Activated naive CD8-positive, alpha-beta T cell treated with anti-CD3 and anti-CD28 coated beads, Interleukin-2, amount 10 ng/mL, durations not matched to agents 7 days and 5 days (primary cell): Measurements from ENCODE around the gene SELENOM. TPM values are rescaled to one million over a fixed set of nuclear protein-coding genes. Genes with fewer than 3 reads are reported as not detected.
"Not testable (repeated sequence)": the region's sequence is repeated elsewhere in the genome, so short reads cannot be mapped to it uniquely, and the experiment has no call there.

Experiments
- ATAC-seq: fragments of 150-1000 bp; cut with Tn5 transposase; one replicate; pipeline ENCODE4 v1.10.0; 2021; ENCODE audit warnings: low read depth, moderate library complexity
- POLR2A ChIA-PET: fragments of 350-600 bp; sonication (Branson Sonifier 250); formaldehyde crosslinking; loops from one replicate; lab custom pipeline; 2021; ENCODE audit warnings: antibody characterized with exemption; lab: Charles Lee
- DNase-seq: peaks from one replicate; pipeline ENCODE4 v3.0.0; 2021
- H3K27ac Mint-ChIP-seq: one replicate; pipeline ENCODE4 v1.8.0; 2022; ENCODE audit warnings: mild to moderate bottlenecking, mixed read lengths
- H3K27me3 Mint-ChIP-seq: one replicate; pipeline ENCODE4 v1.8.0; 2022; ENCODE audit warnings: mild to moderate bottlenecking, moderate library complexity, mixed read lengths
- H3K36me3 Mint-ChIP-seq: one replicate; pipeline ENCODE4 v1.8.0; 2021; ENCODE audit warnings: mild to moderate bottlenecking, mixed read lengths
- H3K4me1 Mint-ChIP-seq: one replicate; pipeline ENCODE4 v1.8.0; 2021; ENCODE audit warnings: mixed read lengths
- H3K4me3 Mint-ChIP-seq: one replicate; pipeline ENCODE4 v1.8.0; 2022; ENCODE audit warnings: mild to moderate bottlenecking, moderate library complexity, mixed read lengths
- H3K9me3 Mint-ChIP-seq: one replicate; pipeline ENCODE4 v1.8.0; 2021; ENCODE audit warnings: mixed read lengths
- total RNA-seq, 2 experiments: library from RNA; stranded (reverse); gene quantifications; one replicate each; pipeline ENCODE4 v1.2.3, GENCODE V29; 2021

The SELENOM gene
- total RNA-seq, 2 experiments from 2014 or later: 17.3 to 24.6 TPM

DNA sequence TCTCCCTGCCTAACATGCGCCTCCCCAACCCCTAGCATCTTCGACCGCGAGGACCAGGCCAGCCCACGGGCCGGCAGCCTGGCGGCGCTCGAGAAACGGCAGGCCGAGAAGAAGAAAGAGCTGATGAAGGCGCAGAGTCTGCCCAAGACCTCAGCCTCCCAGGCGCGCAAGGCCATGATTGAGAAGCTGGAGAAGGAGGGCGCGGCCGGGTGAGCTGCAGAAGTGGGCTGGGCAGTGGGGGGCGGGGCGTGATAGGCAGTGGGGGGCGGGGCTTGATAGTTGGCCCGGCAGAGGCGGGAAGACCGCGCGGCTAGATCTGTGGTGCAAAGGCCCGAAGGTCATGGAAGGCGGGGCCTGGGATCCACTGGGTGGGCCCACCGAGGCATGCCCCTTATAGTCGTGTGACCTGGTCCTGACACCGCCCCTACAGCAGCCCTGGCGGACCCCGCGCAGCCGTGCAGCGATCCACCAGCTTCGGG is 8.7 kb downstream of the SELENOM start:
- POLR2A ChIA-PET: no interaction called here
- no peaks in the 10 kb centered on the region for H3K9me3 Mint-ChIP-seq

GRCh38 chr22:31097941-31098631 is 9.3 kb downstream of the SELENOM start:
- H3K27me3 Mint-ChIP-seq: no peaks in the 10 kb centered on the region
- peaks cover 2% of the 10 kb centered on the region for H3K4me1 Mint-ChIP-seq
- peaks cover 14% of the 10 kb centered on the region for H3K36me3 Mint-ChIP-seq
- no peak overlapping the region for H3K4me3 Mint-ChIP-seq
- no peak for DNase-seq
- POLR2A ChIA-PET: no interaction called here
- H3K27ac Mint-ChIP-seq: no peak overlapping the region
- ATAC-seq: no peak
- H3K9me3 Mint-ChIP-seq: no peaks in the 10 kb centered on the region

More for the DNA sequence above, 8.7 kb downstream of the SELENOM start:
- no peak for ATAC-seq
- no peak for DNase-seq
- Mint-ChIP-seq H3K4me1 (peaks cover 2% of the 10 kb centered on the region), H3K27me3 (no peaks in the 10 kb centered on the region), H3K4me3 (no peak overlapping the region), H3K27ac (no peak overlapping the region), H3K36me3 (peaks cover 14% of the 10 kb centered on the region)

- ATAC-seq, DNase-seq, H3K27ac Mint-ChIP-seq, H3K9me3 Mint-ChIP-seq, H3K27me3 Mint-ChIP-seq, H3K4me1 Mint-ChIP-seq, H3K4me3 Mint-ChIP-seq, POLR2A ChIA-PET: not testable (repeated sequence)
- H3K36me3 Mint-ChIP-seq: peaks cover 14% of the 10 kb centered on the region
Measured at GRCh38 chr22:31097539-31097938, 9.8 kb downstream of the SELENOM start.

DNA sequence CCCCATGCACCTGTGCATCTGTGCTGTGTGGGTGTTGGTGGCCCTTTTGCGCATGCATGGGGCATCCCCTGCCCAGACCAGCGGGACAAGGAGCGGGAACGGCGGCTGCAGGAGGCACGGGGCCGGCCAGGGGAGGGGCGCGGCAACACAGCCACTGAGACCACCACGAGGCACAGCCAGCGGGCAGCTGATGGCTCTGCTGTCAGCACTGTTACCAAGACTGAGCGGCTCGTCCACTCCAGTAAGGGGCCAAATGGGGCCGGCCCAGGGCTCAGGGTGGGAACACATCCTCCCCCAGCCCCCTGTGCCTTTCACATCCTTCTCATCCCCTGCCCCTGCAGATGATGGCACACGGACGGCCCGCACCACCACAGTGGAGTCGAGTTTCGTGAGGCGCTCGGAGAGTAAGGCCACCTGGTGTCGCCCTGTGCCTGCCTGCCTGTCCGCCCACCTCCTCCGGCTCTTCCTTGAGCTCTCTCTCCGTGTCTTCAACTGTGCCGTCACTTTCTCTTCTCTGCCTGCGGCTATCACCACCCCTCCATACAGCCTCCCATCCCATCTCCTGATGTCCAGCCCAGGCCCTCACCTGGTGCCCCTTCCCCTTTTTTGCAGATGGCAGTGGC is 10.6 kb downstream of the SELENOM start:
- Mint-ChIP-seq H3K27me3 (no peaks in the 10 kb centered on the region), H3K4me3 (no peak overlapping the region)

DNA sequence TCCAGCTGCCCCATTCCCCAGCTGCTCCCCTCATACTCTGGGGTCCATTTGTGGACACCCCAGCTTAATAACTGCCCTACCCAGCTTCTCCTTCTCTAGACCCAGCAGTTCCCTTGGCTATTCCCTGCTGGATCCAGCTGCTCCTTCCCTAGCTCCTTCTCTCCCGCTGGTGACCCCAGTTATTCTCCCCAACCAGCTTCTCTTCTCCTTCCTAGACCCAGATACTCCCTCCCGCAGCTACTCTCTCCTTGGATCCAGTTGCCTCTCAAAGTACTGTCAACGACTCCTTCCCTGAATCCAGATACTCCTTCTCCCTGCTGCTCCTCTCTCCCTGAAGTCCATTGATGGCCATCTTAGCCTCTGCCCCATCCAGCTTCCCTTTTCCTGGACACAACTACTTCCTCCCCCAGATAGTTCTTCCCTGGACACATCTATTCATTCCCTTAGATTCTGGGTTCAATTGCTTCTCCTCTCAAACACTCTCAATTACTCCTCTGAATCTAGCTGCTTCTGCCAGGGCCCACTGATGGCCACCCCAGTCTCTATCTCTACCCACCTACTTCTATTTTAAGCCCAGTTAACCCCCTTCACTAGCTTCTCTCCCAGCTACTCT is 11.6 kb downstream of the SELENOM start:
- H3K4me3 Mint-ChIP-seq: no peak overlapping the region
- ATAC-seq (no peak), DNase-seq (no peak)
- H3K9me3 Mint-ChIP-seq: no peaks in the 10 kb centered on the region
- no peaks in the 10 kb centered on the region for H3K4me1 Mint-ChIP-seq
- POLR2A ChIA-PET: interaction anchor here (0.5 to 1.1 kb wide), 2 partner anchors 11 to 104 kb away, joined by 3 to 4 read pairs; no protein-coding TSS in a partner anchor
- no peaks in the 10 kb centered on the region for H3K27me3 Mint-ChIP-seq
- H3K27ac Mint-ChIP-seq: no peak overlapping the region
- peaks cover 12% of the 10 kb centered on the region for H3K36me3 Mint-ChIP-seq

More for the DNA sequence above, 10.6 kb downstream of the SELENOM start:
- POLR2A ChIA-PET: no interaction called here
- Mint-ChIP-seq H3K27ac (no peak overlapping the region), H3K4me1 (peaks cover under 1% of the 10 kb centered on the region), H3K9me3 (no peaks in the 10 kb centered on the region), H3K36me3 (peaks cover 12% of the 10 kb centered on the region)
- ATAC-seq (no peak), DNase-seq (no peak)

GRCh38 chr22:31094741-31095140 is 12.6 kb downstream of the SELENOM start:
- no peak overlapping the region for H3K27ac Mint-ChIP-seq
- no peaks in the 10 kb centered on the region for H3K9me3 Mint-ChIP-seq
- H3K27me3 Mint-ChIP-seq: no peaks in the 10 kb centered on the region
- no peaks in the 10 kb centered on the region for H3K4me1 Mint-ChIP-seq
- no peak for DNase-seq
- H3K4me3 Mint-ChIP-seq: no peak overlapping the region
- H3K36me3 Mint-ChIP-seq: peaks cover 8% of the 10 kb centered on the region
- no peak for ATAC-seq
- POLR2A ChIA-PET: interaction anchor here (1.3 kb wide), 1 partner anchor 10 kb away, joined by 6 read pairs; no protein-coding TSS in a partner anchor

DNA sequence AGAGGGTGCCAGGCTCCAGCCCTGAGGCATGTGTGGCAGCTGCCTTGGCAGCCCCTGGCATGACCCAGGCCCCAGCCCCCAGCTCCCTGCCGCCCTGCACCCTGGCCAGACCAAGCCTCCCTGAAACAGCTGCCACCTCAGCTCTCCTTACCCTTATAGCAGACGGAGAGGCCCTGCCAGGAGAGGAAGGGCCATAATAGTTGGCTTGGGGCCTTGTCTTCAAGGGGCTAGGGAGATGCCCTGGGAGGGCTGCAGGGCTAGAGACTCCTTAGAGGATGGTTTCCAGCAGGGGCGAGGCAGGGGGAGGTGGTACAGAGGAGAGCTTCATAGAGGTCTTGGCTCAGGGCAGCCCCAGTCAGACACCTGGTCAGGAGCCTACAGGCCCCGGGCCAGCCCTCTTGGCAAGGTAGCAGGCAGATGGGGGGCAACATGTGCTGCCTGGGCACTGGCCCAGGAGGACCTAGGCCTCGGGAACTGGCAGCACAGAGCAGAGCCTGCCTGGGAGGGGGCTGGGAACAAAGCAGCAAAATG is 13.3 kb downstream of the SELENOM start:
- H3K27ac Mint-ChIP-seq: no peak overlapping the region

GRCh38 chr22:31093086-31093850 is 14.1 kb downstream of the SELENOM start:
- Mint-ChIP-seq H3K4me3 (no peak overlapping the region), H3K4me1 (no peaks in the 10 kb centered on the region), H3K36me3 (peaks cover 6% of the 10 kb centered on the region), H3K9me3 (no peaks in the 10 kb centered on the region), H3K27ac (no peak overlapping the region), H3K27me3 (no peaks in the 10 kb centered on the region)
- ATAC-seq (no peak), DNase-seq (no peak)
- POLR2A ChIA-PET: interaction anchor here (0.6 to 1.3 kb wide), 3 partner anchors 8 to 171 kb away, joined by 3 to 6 read pairs (median 5); partner anchors contain the start of gene SMTN

More for the DNA sequence above, 13.3 kb downstream of the SELENOM start:
- no peak for DNase-seq
- peaks cover 8% of the 10 kb centered on the region for H3K36me3 Mint-ChIP-seq
- ATAC-seq: no peak
- POLR2A ChIA-PET: interaction anchor here (0.6 to 1.3 kb wide), 3 partner anchors 9 to 172 kb away, joined by 3 to 6 read pairs (median 5); partner anchors contain the start of gene SMTN
- H3K4me1 Mint-ChIP-seq: no peaks in the 10 kb centered on the region
- H3K27me3 Mint-ChIP-seq: no peaks in the 10 kb centered on the region
- no peaks in the 10 kb centered on the region for H3K9me3 Mint-ChIP-seq
- H3K4me3 Mint-ChIP-seq: no peak overlapping the region

DNA sequence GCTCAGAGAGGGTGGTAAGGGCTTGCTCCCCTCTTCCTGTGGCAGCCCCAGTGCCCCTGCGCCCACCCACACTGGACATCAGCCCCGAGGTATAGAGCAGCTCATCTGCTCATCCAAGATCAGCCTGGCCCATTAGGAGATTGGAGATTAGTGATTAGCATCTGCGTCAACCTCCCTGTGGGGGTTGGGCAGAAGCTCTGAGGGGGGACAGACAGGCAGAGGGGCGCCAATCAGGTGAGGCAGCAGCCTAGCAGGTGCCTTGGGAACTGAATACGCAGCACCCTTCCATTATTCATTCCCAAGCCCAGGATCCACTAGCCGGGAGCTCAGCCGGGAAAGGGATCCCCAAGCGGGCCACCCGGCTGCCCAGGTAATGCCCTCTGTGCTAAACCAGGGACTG is 15.2 kb downstream of the SELENOM start:
- no peak for ATAC-seq
- Mint-ChIP-seq H3K36me3 (peaks cover 6% of the 10 kb centered on the region), H3K4me1 (no peaks in the 10 kb centered on the region), H3K9me3 (no peaks in the 10 kb centered on the region), H3K4me3 (no peak overlapping the region), H3K27me3 (no peaks in the 10 kb centered on the region), H3K27ac (no peak overlapping the region)
- POLR2A ChIA-PET: no interaction called here
- no peak for DNase-seq

DNA sequence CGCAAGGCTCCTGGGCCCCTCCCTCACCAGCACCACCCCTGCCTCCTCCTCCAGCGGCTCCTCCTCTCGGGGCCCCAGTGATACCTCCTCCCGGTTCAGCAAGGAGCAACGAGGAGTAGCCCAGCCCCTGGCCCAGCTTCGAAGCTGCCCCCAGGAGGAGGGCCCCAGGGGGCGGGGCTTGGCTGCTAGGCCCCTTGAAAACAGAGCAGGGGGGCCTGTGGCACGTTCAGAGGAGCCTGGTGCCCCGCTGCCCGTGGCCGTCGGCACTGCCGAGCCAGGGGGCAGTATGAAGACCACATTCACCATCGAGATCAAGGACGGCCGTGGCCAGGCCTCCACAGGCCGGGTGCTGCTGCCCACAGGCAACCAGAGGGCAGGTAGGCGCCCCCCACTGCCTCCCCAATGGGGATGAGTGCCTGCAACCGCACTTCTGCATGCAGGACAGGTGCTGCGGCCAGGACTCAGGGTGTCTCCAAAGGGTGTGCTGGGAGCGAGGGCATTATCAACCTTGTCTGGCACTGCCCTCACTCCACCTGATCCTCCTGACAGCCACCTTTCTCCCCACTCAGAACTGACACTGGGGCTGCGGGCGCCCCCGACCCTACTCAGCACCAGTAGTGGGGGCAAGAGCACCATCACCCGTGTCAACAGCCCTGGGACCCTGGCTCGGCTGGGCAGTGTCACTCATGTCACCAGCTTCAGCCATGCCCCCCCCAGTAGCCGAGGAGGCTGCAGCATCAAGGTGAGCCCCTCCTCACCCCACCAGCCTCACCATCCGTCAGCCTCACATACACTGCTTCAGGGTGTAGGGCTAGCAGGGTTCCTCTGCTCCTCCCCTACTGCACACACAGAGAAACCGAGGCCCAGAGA is 16.0 kb downstream of the SELENOM start:
- no peaks in the 10 kb centered on the region for H3K27me3 Mint-ChIP-seq
- H3K4me1 Mint-ChIP-seq: no peaks in the 10 kb centered on the region
- ATAC-seq: no peak
- H3K4me3 Mint-ChIP-seq: no peak overlapping the region
- H3K27ac Mint-ChIP-seq: no peak overlapping the region
- H3K36me3 Mint-ChIP-seq: peaks cover 6% of the 10 kb centered on the region
- H3K9me3 Mint-ChIP-seq: no peaks in the 10 kb centered on the region
- POLR2A ChIA-PET: no interaction called here
- DNase-seq: no peak

- Mint-ChIP-seq H3K27ac (no peak overlapping the region), H3K4me1 (no peaks in the 10 kb centered on the region), H3K36me3 (no peaks in the 10 kb centered on the region), H3K27me3 (no peaks in the 10 kb centered on the region), H3K9me3 (no peaks in the 10 kb centered on the region), H3K4me3 (no peak overlapping the region)
- ATAC-seq (no peak), DNase-seq (no peak)
- POLR2A ChIA-PET: interaction anchor here (0.6 kb wide), 1 partner anchor 334 kb away, joined by 3 read pairs; no protein-coding TSS in a partner anchor
Measured at GRCh38 chr22:31090217-31091085, 16.9 kb downstream of the SELENOM start.
